Upper lobe of left lung (tissue), 4 donors: ENCODE results near the gene CDC27.
"Not testable (repeated sequence)": the region's sequence is repeated elsewhere in the genome, so short reads cannot be mapped to it uniquely, and the experiment has no call there.

Experiments used
- POLR2A ChIP-seq, 4 donors: fragments of 450-650 bp; IDR thresholded peaks; one replicate each; pipeline ENCODE4 v1.5.1; 2016 to 2017; ENCODE audit warnings: antibody characterized with exemption in 4 of 4, mild to moderate bottlenecking in 2 of 4
- TF ChIP-seq, protein P1 (sequence below), 6 experiments: fragments of 450-650 bp in 4 of 6; fragments of 200-600 bp in 2 of 6; sonication (generic) in 2 of 6; IDR thresholded peaks; one replicate each; pipeline ENCODE4 v1.5.1; 2016 to 2019; ENCODE audit warnings: antibody characterized with exemption in 6 of 6

DNA sequence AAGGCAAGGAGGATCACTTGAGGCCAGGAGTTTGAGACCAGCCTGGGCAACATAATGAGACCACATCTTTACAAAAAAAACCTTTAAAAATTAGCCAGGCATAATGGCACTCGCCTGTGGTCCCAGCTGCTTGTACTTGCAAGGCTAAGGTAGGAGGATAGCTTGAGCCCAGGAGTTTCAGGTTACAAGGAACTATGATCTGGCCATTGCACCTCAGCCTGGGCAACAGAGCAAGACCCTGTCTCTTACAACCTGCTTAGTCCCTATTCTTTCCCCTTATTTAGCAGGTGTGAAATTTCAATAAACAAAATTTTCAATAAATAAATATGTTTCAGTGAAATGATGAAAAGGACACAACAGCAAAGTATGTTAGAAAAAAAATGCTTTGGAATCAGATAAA, 114.7 kb downstream of the CDC27 start:
- TF ChIP-seq, protein P1, sequence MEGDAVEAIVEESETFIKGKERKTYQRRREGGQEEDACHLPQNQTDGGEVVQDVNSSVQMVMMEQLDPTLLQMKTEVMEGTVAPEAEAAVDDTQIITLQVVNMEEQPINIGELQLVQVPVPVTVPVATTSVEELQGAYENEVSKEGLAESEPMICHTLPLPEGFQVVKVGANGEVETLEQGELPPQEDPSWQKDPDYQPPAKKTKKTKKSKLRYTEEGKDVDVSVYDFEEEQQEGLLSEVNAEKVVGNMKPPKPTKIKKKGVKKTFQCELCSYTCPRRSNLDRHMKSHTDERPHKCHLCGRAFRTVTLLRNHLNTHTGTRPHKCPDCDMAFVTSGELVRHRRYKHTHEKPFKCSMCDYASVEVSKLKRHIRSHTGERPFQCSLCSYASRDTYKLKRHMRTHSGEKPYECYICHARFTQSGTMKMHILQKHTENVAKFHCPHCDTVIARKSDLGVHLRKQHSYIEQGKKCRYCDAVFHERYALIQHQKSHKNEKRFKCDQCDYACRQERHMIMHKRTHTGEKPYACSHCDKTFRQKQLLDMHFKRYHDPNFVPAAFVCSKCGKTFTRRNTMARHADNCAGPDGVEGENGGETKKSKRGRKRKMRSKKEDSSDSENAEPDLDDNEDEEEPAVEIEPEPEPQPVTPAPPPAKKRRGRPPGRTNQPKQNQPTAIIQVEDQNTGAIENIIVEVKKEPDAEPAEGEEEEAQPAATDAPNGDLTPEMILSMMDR (IDR thresholded peaks at IDR 0.05): not testable (repeated sequence)
- not testable (repeated sequence) for TF ChIP-seq POLR2A (IDR thresholded peaks at IDR 0.05)
